BJ (cell line): ENCODE data around the gene FBXO46. TPM values are rescaled to one million over a fixed set of nuclear protein-coding genes. Genes with fewer than 3 reads are reported as not detected.
A peak's percentile ranks its signal among the peaks of the same experiment; 100 is the strongest.
"Not testable (repeated sequence)": the region's sequence is repeated elsewhere in the genome, so short reads cannot be mapped to it uniquely, and the experiment has no call there.

Experiments
- CTCF ChIA-PET: fragments of 350-600 bp; formaldehyde crosslinking; extraction: SDS; loops from one replicate; lab custom pipeline; 2021; ENCODE audit warnings: antibody characterized with exemption, inconsistent platforms; lab: Yijun Ruan, JAX
- POLR2A ChIA-PET: fragments of 300-600 bp; sonication (Branson Sonifier 250); formaldehyde crosslinking; extraction: SDS; loops from one replicate; lab custom pipeline; 2021; ENCODE audit warnings: antibody characterized with exemption; lab: Charles Lee
- DNase-seq: peaks from one replicate; pipeline ENCODE4 v3.0.0-alpha.2; 2011; ENCODE audit warnings: low read depth
- H3K27me3 ChIP-seq: 2 replicates; pipeline ENCODE4 v1.6.0; 2011; ENCODE audit warnings: low read length; ENCODE audit not compliant: control insufficient read depth, insufficient read depth
- H3K36me3 ChIP-seq: 2 replicates; pipeline ENCODE4 v1.5.1; 2011; ENCODE audit warnings: low read length; ENCODE audit not compliant: control insufficient read depth, insufficient read depth
- H3K4me3 ChIP-seq: 2 replicates; pipeline ENCODE4 v1.5.1; 2011; ENCODE audit warnings: low read depth, mild to moderate bottlenecking, control low read depth, low read length
- polyA plus RNA-seq: library from polyadenylated mRNA; depleted of rRNA; stranded (reverse); fragments of >200 nt; gene quantifications from 2 replicates; pipeline ENCODE4 v1.2.3, GENCODE V29; 2011
- TF ChIP-seq, protein P1 (sequence below): IDR thresholded peaks from 2 replicates; pipeline ENCODE4 v1.5.1; 2011; ENCODE audit warnings: low read depth, mild to moderate bottlenecking, control low read depth, inconsistent platforms, low read length, moderate library complexity; ENCODE audit not compliant: insufficient read depth

Gene FBXO46
- polyA plus RNA-seq, 1 experiment, result 2.3 TPM

GRCh38 chr19:45742969-45743368 is 12.3 kb upstream of the FBXO46 start:
- DNase-seq, result no peak
- CTCF ChIA-PET, result interaction anchor here (0.6 kb wide), 1 partner anchor 56 kb away, joined by 3 read pairs; no protein-coding TSS in a partner anchor
- no peak overlapping the region for H3K4me3 ChIP-seq
- POLR2A ChIA-PET, result no interaction called here
- H3K36me3 ChIP-seq, result no peaks in the 10 kb centered on the region
- TF ChIP-seq, protein P1, sequence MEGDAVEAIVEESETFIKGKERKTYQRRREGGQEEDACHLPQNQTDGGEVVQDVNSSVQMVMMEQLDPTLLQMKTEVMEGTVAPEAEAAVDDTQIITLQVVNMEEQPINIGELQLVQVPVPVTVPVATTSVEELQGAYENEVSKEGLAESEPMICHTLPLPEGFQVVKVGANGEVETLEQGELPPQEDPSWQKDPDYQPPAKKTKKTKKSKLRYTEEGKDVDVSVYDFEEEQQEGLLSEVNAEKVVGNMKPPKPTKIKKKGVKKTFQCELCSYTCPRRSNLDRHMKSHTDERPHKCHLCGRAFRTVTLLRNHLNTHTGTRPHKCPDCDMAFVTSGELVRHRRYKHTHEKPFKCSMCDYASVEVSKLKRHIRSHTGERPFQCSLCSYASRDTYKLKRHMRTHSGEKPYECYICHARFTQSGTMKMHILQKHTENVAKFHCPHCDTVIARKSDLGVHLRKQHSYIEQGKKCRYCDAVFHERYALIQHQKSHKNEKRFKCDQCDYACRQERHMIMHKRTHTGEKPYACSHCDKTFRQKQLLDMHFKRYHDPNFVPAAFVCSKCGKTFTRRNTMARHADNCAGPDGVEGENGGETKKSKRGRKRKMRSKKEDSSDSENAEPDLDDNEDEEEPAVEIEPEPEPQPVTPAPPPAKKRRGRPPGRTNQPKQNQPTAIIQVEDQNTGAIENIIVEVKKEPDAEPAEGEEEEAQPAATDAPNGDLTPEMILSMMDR, result no peak
- no peaks in the 10 kb centered on the region for H3K27me3 ChIP-seq

DNA sequence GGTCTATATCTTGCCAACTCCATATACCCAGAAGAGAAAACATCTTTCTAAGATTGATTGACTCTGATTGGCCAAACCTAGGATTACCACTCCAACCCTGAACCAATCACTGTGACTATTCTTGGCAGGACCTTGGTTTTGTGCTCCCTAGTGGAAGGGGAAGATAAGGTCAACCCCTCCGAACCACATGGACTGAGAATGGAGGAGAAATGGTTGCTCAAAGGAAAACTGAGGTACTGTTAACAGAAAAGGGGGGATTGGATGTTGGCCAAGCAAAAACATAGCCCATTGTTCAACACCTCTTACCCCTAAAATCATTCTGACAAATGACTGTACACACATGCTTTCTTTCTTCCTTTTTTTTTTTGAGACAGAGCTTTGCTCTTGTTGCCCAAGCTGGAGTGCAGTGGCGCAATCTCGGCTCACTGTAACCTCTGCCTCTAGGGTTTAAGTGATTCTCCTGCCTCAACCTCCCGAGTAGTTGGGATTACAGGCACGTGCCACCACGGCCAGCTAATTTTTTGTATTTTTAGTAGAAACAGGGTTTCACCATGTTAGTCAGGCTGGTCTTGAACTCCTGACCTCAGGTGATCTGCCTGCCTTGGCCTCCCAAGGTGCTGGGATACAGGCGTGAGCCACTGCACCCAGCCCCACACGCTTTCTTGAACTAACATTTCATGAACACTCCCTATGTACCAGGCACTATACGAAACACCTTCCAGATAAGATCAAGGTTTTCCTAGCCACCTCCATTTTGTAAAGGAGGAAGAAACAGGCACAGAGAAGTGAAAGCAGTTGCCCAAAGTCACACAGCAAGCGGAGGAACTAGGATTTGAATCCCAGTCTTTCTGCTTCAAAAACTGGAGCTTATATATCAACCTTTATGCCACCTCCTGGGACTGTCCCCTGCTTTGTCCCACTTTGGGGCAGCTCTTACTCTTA is 9.1 kb upstream of the FBXO46 start:
- POLR2A ChIA-PET, result interaction anchor here (0.5 to 0.6 kb wide), 2 partner anchors 28 to 69 kb away, joined by 4 to 5 read pairs; no protein-coding TSS in a partner anchor
- H3K27me3 ChIP-seq, result no peaks in the 10 kb centered on the region
- DNase-seq, result no peak
- H3K36me3 ChIP-seq, result no peaks in the 10 kb centered on the region
- TF ChIP-seq, protein P1, result no peak
- H3K4me3 ChIP-seq, result no peak overlapping the region
- CTCF ChIA-PET, result interaction anchor here (1.0 to 1.2 kb wide), 2 partner anchors 18 to 47 kb away, joined by 3 read pairs; partner anchors contain the start of gene QPCTL

DNA sequence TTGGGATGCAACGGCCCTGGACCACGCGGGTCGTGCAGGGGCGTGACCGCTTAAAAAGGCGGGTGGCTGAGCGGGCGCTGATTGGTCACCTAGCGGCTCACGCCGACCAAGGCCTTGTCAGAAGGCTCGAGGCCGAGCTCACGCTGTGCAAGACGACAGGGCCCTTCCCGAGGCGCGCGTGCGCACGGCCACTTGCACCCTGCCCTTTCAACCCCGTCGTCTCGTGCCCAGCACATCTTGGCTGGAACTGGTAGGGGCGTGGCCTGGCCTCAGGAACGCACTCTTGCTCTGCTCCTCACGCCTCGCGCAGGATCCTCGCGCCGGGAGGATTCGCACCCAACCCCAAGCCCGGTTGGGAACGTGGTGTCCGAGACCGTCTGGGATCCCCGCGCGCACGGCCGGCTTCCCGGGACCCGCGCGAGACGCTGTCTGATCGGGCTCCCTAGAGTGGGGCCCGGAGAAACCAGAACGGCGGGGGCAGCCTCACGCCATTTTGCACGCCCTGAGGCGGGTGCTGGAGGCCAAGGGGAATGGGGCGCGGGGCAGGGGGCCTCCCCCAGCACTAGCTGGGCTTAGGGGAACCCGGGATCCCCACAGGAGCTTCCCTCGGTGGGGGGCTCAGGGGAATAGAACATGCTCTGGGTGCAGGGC is 2.6 kb upstream of the FBXO46 start, which contains the start of gene MEIOSIN:
MEIOSIN (plus strand) TSS at position 280 of the 651 bp plus-strand sequence. CDS start 1,938 bp downstream, outside the sequence.
- no peaks in the 10 kb centered on the region for H3K36me3 ChIP-seq
- CTCF ChIA-PET, result interaction anchor here (0.5 to 2.1 kb wide), 2 partner anchors 36 to 41 kb away, joined by 3 to 6 read pairs; partner anchors contain the start of genes QPCTL and SIX5
- no peak within 1 kb of the TSS for H3K4me3 ChIP-seq
- no peaks in the 10 kb centered on the region for H3K27me3 ChIP-seq
- DNase-seq, result no peak
- POLR2A ChIA-PET, result no interaction called here
- TF ChIP-seq, protein P1, result no peak

DNA sequence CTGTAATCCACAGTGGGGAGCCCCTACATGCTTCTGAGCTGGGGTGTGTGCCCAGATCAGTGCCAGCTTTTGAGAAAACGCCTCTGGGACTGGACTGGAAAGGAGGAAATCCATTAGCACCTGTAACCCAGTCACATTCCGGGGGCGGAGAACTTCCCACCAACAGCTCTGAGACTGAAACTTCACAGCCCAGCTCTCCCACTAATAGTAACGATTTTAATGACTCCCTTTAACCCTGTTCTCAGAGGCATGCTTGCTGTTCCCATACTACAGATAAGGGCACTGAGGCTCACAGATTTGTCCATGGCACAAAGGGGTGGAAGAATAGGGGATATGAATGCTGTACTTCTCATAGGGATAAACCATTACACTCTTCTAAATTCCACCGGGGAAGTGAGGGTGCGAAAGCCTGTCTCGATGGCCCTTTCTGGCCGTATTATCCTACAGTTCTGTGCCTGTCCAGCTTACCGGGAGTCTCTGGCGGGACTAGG is 851 bp downstream of the FBXO46 start:
- ChIA-PET POLR2A (no interaction called here), CTCF (interaction anchor here (0.8 to 2.0 kb wide), 7 partner anchors 11 to 85 kb away, joined by 3 to 6 read pairs (median 4); partner anchors contain the start of genes QPCTL and RSPH6A)
- TF ChIP-seq, protein P1, result no peak
- H3K4me3 ChIP-seq, result peak overlapping the region; percentile 97
- no peaks in the 10 kb centered on the region for H3K36me3 ChIP-seq
- no peaks in the 10 kb centered on the region for H3K27me3 ChIP-seq
- no peak for DNase-seq

DNA sequence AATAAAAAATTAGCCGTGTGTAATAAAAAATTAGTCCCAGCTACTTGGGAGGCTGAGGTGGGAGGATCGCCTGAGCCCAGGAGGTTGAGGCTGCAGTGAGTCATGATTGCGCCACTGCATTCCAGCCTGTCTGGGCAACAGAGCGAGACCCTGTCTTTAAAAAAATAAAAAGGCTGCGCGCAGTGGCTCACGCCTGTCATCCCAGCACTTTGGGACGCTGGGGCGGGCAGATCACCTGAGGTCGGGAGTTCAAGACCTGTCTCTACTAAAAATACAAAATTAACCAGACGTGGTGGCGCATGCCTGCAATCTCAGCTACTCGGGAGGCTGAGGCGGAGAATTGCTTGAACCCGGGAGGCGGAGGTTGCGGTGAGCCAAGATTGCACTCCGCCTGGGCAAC is 2.0 kb downstream of the FBXO46 start:
- H3K27me3 ChIP-seq, POLR2A ChIA-PET, CTCF ChIA-PET, H3K36me3 ChIP-seq, DNase-seq, H3K4me3 ChIP-seq: not testable (repeated sequence)

GRCh38 chr19:45720065-45720464 is 10.6 kb downstream of the FBXO46 start:
- DNase-seq, CTCF ChIA-PET, H3K4me3 ChIP-seq, POLR2A ChIA-PET, H3K27me3 ChIP-seq, H3K36me3 ChIP-seq: not testable (repeated sequence)
